Measurements from ENCODE around the gene SOX5. TPM values are rescaled to one million over a fixed set of nuclear protein-coding genes. Genes with fewer than 3 reads are reported as not detected.

Gene SOX5
- polyA plus RNA-seq, 1 experiment, result 0.13 TPM

DNA sequence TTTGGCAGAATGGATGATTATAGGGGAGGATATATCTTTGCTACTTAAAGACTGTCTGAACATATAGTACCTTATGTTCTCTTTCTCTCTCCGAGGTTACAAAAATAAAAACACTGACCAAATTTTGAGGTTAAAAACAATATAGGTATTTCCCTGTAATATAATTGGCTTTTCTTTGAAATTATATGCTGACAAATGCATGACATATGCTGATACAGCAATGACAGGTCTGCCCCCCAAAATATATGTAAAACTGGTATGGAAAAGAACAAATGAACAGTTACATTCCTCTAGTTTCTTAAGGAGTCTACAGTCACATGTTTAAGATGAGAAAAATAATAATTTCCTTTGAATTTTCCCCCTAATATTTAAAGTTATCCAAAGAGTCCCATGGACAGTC is 405.7 kb downstream of the SOX5 start:
- POLR2A ChIA-PET, result no interaction called here
- no peaks in the 10 kb centered on the region for H3K27me3 ChIP-seq (ENCODE audit: control insufficient read depth, insufficient read depth, low read length)
- DNase-seq (ENCODE audit: low read depth), result no peak
- H3K4me3 ChIP-seq (ENCODE audit: low read depth, low read length), result no peak overlapping the region
- TF ChIP-seq, protein P1, sequence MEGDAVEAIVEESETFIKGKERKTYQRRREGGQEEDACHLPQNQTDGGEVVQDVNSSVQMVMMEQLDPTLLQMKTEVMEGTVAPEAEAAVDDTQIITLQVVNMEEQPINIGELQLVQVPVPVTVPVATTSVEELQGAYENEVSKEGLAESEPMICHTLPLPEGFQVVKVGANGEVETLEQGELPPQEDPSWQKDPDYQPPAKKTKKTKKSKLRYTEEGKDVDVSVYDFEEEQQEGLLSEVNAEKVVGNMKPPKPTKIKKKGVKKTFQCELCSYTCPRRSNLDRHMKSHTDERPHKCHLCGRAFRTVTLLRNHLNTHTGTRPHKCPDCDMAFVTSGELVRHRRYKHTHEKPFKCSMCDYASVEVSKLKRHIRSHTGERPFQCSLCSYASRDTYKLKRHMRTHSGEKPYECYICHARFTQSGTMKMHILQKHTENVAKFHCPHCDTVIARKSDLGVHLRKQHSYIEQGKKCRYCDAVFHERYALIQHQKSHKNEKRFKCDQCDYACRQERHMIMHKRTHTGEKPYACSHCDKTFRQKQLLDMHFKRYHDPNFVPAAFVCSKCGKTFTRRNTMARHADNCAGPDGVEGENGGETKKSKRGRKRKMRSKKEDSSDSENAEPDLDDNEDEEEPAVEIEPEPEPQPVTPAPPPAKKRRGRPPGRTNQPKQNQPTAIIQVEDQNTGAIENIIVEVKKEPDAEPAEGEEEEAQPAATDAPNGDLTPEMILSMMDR (IDR thresholded peaks at IDR 0.05; ENCODE audit: insufficient read depth, low read depth, low read length), result no peak
- CTCF ChIA-PET, result no interaction called here
- H3K36me3 ChIP-seq (ENCODE audit: control insufficient read depth, insufficient read depth, low read length), result no peaks in the 10 kb centered on the region

DNA sequence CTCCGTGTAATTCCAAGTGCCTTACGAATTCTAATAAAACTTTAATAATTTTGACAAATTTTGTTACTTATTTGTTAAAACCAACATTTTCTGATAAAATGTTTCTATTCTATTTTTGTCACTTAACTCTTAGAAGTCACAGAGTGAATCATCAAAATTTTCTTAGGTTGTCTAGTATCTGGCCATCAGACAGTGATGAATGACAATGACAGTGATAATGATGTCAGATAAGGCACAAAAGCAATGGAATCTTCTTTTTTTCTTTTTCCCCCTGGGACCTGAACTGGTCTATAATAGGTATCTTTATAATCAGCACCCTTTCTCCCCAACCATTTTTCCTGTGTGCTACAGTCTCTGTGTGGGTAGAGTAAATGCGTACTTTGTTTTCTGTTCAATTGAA is 407.3 kb downstream of the SOX5 start:
- no peaks in the 10 kb centered on the region for H3K27me3 ChIP-seq (ENCODE audit: control insufficient read depth, insufficient read depth, low read length)
- TF ChIP-seq, protein P1 (IDR thresholded peaks at IDR 0.05; ENCODE audit: insufficient read depth, low read depth, low read length), result no peak
- no peak for DNase-seq (ENCODE audit: low read depth)
- no peaks in the 10 kb centered on the region for H3K36me3 ChIP-seq (ENCODE audit: control insufficient read depth, insufficient read depth, low read length)
- no peak overlapping the region for H3K4me3 ChIP-seq (ENCODE audit: low read depth, low read length)
- ChIA-PET POLR2A (no interaction called here), CTCF (no interaction called here)

DNA sequence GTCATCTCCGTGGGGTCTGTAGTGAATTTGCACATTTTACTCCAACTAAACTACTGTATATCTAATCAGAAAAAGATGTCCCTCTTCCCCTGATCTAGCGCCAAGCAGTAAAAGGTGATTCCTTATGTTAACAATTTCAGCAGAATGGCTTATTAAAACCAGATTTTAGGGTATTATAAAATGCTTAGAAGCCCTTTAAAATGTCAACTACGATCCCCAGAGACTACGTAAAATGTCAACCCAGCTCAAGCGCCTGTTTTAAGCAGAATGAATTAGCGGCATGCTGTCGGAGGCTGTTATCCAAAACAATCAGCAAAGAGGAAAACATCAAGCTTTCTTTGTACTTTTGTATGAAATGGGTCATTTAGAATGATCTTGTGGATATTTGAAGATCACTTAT is 408.9 kb downstream of the SOX5 start:
- Histone ChIP-seq H3K4me3 (ENCODE audit: low read depth, low read length) (no peak overlapping the region), H3K36me3 (ENCODE audit: control insufficient read depth, insufficient read depth, low read length) (no peaks in the 10 kb centered on the region), H3K27me3 (ENCODE audit: control insufficient read depth, insufficient read depth, low read length) (no peaks in the 10 kb centered on the region)
- no peak for DNase-seq (ENCODE audit: low read depth)
- CTCF ChIA-PET, result interaction anchor here (1.5 kb wide), 1 partner anchor 11 kb away, joined by 3 read pairs; no protein-coding TSS in a partner anchor
- POLR2A ChIA-PET, result no interaction called here
- TF ChIP-seq, protein P1 (IDR thresholded peaks at IDR 0.05; ENCODE audit: insufficient read depth, low read depth, low read length), result no peak

DNA sequence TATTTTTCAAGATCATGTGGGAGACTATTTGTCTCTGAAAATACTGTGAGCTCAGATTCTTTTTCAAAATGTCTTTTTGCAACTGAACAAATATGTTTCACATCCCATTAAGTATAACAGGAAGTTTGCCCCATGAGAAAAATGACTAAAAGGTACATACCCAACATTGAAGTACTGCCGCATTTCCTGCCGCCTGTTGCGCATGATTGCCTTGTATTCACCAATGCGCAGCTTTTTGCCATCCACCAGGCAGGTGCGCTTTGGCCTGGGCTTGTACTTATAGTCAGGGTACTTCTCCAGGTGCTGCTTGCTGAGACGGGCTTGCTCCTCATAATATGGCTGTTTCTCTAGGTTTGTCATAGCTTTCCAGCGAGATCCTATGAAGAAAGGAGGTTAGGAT is 413.2 kb downstream of the SOX5 start:
- POLR2A ChIA-PET, result no interaction called here
- no peaks in the 10 kb centered on the region for H3K36me3 ChIP-seq (ENCODE audit: control insufficient read depth, insufficient read depth, low read length)
- CTCF ChIA-PET, result no interaction called here
- TF ChIP-seq, protein P1 (IDR thresholded peaks at IDR 0.05; ENCODE audit: insufficient read depth, low read depth, low read length), result no peak
- no peak overlapping the region for H3K4me3 ChIP-seq (ENCODE audit: low read depth, low read length)
- H3K27me3 ChIP-seq (ENCODE audit: control insufficient read depth, insufficient read depth, low read length), result no peaks in the 10 kb centered on the region
- no peak for DNase-seq (ENCODE audit: low read depth)

DNA sequence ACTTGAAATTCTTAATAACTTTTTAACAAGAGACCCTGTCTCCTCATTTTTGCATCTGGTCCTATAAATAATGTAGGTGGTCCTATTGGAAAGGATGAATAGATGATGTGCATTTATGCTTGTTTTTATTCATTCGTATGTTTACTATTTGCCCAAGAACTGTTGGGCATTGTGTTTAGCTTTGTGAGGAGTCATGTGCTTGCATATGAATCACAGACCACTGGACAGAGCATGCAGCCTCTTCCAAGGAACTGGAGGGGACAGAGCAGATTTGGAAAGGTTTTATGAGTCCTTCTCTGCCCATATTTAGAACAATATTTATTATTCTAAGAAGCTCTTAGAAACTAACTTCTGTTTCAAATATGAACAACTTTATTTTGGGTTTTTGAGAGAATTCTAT is 414.0 kb downstream of the SOX5 start:
- ChIA-PET CTCF (no interaction called here), POLR2A (no interaction called here)
- no peaks in the 10 kb centered on the region for H3K36me3 ChIP-seq (ENCODE audit: control insufficient read depth, insufficient read depth, low read length)
- H3K4me3 ChIP-seq (ENCODE audit: low read depth, low read length), result no peak overlapping the region
- no peak for DNase-seq (ENCODE audit: low read depth)
- TF ChIP-seq, protein P1 (IDR thresholded peaks at IDR 0.05; ENCODE audit: insufficient read depth, low read depth, low read length), result no peak
- H3K27me3 ChIP-seq (ENCODE audit: control insufficient read depth, insufficient read depth, low read length), result no peaks in the 10 kb centered on the region

Data from BJ (cell line).